ENCODE data around the gene CCDC142. TPM values are rescaled to one million over a fixed set of nuclear protein-coding genes. Genes with fewer than 3 reads are reported as not detected.
"Not testable (repeated sequence)": the region's sequence is repeated elsewhere in the genome, so short reads cannot be mapped to it uniquely, and the experiment has no call there.

Gene CCDC142
- total RNA-seq, 1 donor from 2014 or later, result 32.0 TPM

GRCh38 chr2:74450570-74451190, 32.1 kb downstream of the CCDC142 start:
- intact Hi-C loops (cut with micrococcal nuclease), result loop anchor here (10.0 kb wide), 1 partner anchor 1376 kb away; the partner anchor contains the start of gene SFXN5

DNA sequence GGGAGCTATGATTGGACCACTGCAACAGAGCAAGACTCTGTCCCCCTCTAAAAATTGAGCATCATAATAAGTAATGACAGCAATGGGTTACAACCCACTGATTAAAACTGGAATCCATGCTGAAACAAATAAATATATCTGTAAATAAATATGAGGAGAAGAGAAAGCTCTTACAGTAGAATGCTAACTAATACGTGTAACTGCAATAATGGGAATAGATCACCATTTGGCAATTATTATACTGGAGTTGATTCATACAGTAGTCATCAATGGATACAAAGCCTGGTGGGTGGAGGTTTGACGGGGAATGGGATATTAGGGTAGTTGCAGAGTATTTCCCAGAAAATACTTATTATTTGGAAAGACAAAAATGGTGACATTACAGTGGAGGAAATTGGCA, 34.0 kb downstream of the CCDC142 start:
- intact Hi-C loops (cut with micrococcal nuclease), result no loop called here

DNA sequence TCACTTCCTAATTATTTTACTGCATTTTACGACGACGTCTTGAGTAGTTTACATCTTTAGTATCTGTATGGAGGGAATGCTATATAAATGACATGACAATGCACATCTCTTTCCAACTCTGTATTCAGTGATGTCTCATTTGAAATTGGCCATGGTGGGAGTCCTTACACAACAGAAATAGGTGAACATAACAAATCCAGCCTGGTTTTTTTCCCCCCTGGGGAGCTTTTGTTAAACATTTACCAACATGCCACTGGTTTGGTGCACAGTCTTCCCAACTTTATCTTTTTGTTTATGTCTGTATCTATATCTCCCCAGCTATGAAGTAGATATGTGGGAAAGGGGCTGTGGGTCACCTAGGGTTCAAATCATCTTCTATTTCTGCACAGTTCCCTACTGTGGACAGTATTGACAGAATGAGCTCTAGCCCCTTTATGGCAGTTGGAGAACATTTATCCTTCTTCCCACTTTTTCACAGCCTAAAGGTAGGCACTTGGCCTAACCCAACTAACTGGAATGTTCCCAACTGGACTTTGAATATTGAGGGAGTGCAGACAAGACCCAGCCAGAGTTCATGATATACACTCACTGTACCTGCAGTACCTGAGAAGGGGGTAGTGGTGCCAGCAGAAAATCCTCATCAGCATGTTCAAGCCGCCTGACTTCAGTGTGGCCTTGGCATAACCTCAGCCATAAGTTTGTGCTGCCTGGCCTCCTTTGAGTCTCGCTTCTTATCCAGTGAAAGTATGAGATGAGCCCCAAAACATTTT, 35.4 kb downstream of the CCDC142 start:
- intact Hi-C loops (cut with micrococcal nuclease), result no loop called here

- intact Hi-C loops (cut with micrococcal nuclease), result no loop called here
Measured at GRCh38 chr2:74444498-74445318, 38.1 kb downstream of the CCDC142 start.

GRCh38 chr2:74442483-74443297, 40.1 kb downstream of the CCDC142 start:
- intact Hi-C loops (cut with micrococcal nuclease), result not testable (repeated sequence)

DNA sequence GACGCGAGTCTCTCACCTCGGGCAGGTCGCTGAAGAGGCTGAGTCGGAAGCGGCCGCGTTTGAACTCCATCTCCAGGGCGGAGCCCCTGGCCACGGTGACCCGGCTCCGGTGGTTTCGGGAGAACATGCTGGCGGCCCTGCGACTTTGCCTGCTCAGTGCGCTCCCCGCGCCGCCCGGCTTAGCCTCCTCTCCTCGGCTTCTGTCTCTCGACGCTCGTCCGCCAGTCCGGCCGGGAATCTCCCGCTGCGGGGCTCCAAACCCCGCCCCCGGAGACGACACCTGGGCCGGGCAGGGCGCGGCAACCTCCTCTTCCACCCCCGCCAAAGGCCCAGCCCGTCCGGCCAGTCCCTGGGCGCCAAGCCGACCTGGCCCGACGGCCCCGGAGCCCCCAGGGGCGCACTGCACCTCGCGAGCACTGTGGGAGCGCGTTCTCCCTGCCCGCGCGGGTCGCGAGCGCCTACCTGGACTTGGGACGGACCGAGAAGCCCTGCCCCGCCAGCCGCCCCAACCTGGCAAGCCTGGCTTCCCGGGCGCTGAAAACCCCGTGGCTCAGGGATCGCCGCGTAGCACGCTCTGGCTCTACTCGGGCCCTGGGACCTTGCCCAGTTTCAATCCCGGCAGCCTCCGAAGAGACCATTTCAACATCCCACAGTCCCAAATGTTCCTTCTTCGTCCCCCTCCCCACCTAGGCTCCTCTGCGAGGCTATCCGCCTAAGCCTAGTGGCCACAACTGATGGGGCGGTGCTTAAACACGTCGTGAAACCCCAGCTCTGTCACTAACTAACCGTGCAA, 40.9 kb downstream of the CCDC142 start, which contains the start of gene RTKN:
TSS of gene RTKN (minus strand) at position 248 of the 793 bp plus-strand sequence. CDS start at position 127, 121 bp downstream.
- intact Hi-C loops (cut with micrococcal nuclease), result no loop called here

DNA sequence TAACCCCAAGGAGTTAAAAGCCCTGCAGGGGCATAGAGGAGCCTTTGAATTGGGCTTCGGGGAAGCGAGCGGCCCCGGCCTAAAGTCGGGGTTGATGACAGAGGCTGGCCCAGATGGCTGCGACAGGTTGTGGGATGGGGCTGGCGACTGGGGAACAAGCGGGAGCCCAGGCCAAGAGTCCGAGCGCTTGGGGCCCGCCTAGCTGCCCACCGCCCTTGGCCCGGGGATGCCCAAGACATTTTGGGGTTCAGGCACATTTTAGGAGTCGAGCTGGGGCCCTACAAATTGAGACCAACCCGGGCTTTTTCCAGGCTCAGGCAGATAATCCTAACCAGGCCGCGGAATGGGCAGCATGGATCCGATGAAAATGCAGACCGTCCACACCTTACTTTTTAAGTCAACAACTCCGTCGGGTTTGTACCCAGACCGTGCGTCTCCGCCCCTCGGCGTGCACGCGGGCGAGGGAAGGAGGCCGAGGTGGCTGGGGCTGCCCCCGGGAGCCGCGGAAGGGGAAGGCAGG, 41.6 kb downstream of the CCDC142 start:
- intact Hi-C loops (cut with micrococcal nuclease), result no loop called here

- intact Hi-C loops (cut with micrococcal nuclease), result no loop called here
Measured at GRCh38 chr2:74440378-74441169, 42.2 kb downstream of the CCDC142 start.

- intact Hi-C loops (cut with micrococcal nuclease), result no loop called here
Measured at GRCh38 chr2:74439803-74440377, 42.9 kb downstream of the CCDC142 start.

DNA sequence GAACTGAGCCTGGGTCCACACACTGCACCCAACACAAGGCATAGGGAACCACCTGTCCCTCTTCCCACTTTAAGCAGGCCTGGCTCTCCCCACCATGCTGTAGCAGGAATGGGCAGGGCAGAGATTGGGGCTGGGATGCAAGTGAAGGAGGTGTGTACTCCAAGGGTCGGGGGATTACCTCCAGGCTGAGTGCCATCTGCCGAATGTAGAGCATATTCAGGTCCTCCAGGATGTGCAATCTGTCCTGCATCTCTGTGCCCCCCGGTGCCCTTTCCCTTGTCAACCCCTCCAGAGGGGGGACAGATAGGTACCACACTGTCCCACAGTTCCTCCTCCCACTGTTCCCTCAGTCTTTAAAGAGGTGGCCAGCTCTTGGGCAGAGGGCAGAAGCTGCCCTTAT, 43.4 kb downstream of the CCDC142 start:
- intact Hi-C loops (cut with micrococcal nuclease), result no loop called here

DNA sequence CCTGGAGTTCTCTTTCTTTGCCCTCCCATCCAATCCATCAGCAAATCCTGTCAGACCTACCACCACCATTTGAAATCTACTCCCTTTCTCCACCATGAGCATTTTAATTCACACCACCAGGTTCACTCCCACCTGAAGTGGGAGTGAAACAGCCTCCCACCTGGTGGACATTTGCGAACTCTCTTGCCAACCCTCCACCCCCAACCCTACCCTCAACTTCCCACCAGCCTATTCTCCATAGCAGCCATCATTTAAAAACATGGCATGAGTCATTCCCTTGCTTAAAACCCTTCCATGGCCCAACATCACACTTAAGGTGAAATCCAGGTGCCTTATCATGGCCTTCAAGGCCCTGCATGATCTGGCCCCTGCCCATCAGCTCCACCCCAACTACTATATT, 44.5 kb downstream of the CCDC142 start:
- intact Hi-C loops (cut with micrococcal nuclease), result no loop called here

GRCh38 chr2:74436848-74437695, 45.7 kb downstream of the CCDC142 start:
- intact Hi-C loops (cut with micrococcal nuclease), result no loop called here

DNA sequence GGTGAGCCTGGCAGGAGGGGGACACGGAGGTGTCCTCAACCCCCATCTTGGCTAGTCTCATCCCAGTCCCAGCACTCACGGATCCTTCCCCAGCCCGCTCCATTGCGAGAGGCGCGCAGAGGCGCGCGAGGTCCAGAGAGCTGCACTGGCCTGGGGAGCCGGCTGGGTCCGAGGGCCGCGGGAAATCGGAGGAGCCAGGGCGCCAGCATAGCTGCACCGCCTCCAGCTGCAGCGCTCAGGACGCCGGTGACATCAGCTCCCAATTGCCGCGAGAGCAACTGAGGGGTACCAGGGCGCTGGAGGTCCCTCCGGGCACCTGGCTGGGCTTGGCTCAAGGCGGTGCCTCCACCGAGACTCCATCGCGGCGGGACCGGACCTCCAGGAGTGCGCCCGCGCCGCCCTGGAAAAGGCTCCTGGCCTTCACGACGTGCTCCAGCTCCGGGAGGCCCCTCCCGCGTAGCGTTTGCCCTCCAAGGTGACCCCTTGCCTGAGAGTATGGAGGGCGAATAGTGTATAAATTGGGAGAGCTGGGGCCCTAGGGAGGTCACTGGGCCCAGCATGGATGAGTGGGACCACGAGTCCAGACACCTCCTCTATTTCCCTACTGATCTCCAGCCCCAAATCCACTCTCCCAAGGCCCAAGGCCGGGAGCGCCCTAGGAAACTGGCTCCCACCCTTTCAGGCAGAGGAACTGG, 46.5 kb downstream of the CCDC142 start:
- intact Hi-C loops (cut with micrococcal nuclease), result no loop called here

- intact Hi-C loops (cut with micrococcal nuclease), result no loop called here
Measured at GRCh38 chr2:74430502-74430901, 52.3 kb downstream of the CCDC142 start.

GRCh38 chr2:74429487-74430451, 53.0 kb downstream of the CCDC142 start:
- intact Hi-C loops (cut with micrococcal nuclease), result no loop called here

DNA sequence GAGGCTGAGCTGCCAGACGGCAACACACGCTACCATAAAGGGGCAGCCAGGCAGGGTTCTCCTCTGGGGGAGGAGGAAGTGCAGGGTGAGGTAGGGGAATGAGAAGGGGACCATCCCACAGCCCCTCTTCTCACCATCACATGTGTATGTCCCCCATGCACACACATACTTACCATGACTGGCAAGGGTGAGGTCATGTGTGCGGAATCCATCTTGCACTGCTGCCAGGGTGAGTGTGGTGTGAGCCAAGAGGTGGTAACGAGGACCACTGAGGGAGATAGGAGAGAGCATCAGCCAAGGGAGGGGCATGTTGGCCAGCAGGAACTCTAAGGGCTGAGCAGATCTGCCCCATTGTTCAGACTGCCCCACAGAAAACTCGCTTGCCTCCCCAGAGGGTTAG, 54.1 kb downstream of the CCDC142 start:
- intact Hi-C loops (cut with micrococcal nuclease), result no loop called here
